Suprapubic skin (tissue), 4 donors: ENCODE data around the gene ACAP3. TPM values are rescaled to one million over a fixed set of nuclear protein-coding genes. Genes with fewer than 3 reads are reported as not detected.

Experiments
- DNase-seq, 2 donors: peaks; one replicate each; pipeline ENCODE4 v3.0.0-alpha.2; 2019; ENCODE audit warnings: low spot score in 2 of 2
- H3K27ac ChIP-seq: fragments of 200-600 bp; sonication (generic); one replicate; pipeline ENCODE4 v1.5.1; 2019
- H3K27me3 ChIP-seq: fragments of 200-600 bp; sonication (generic); one replicate; pipeline ENCODE4 v1.5.1; 2019
- H3K36me3 ChIP-seq: fragments of 200-600 bp; sonication (generic); one replicate; pipeline ENCODE4 v1.5.1; 2019
- H3K4me1 ChIP-seq: fragments of 200-600 bp; sonication (generic); one replicate; pipeline ENCODE4 v1.5.1; 2019
- H3K4me3 ChIP-seq: fragments of 200-600 bp; sonication (generic); one replicate; pipeline ENCODE4 v1.5.1; 2019; ENCODE audit warnings: mild to moderate bottlenecking
- H3K9me3 ChIP-seq: fragments of 200-600 bp; sonication (generic); one replicate; pipeline ENCODE4 v1.5.1; 2019
- CTCF ChIP-seq, 2 donors: fragments of 200-600 bp in 1 of 2; fragments of 450-650 bp in 1 of 2; sonication (generic) in 1 of 2; IDR thresholded peaks; one replicate each; pipeline ENCODE4 v1.5.1; 2016 to 2019; ENCODE audit warnings: antibody characterized with exemption in 2 of 2, mild to moderate bottlenecking in 1 of 2, moderate library complexity in 1 of 2
- EP300 ChIP-seq: sonication (generic); formaldehyde crosslinking; IDR thresholded peaks from one replicate; pipeline ENCODE4 v1.6.1; 2017; ENCODE audit warnings: antibody characterized with exemption
- POLR2A ChIP-seq, 2 donors: fragments of 450-650 bp; IDR thresholded peaks; one replicate each; pipeline ENCODE4 v1.6.1; 2017; ENCODE audit warnings: antibody characterized with exemption in 2 of 2, mild to moderate bottlenecking in 2 of 2, moderate library complexity in 2 of 2
- POLR2AphosphoS5 ChIP-seq, 3 donors: sonication (generic); formaldehyde crosslinking; IDR thresholded peaks; one replicate each; pipeline ENCODE4 v1.6.1; 2017; ENCODE audit warnings: antibody characterized with exemption in 3 of 3
- WGBS: methylation state at CpG from one replicate; pipeline ENCODE4 v1.1.5; 2018; 5-methylcytosine and 5-hydroxymethylcytosine counted together
- total RNA-seq, 4 donors: library from RNA; depleted of rRNA; stranded (reverse); fragments of >200 nt; gene quantifications; one replicate each; pipeline ENCODE4 v1.1.0, GENCODE V29; 2016

The ACAP3 gene
- total RNA-seq, 4 donors from 2014 or later: 112 to 309 (median 148) TPM

DNA sequence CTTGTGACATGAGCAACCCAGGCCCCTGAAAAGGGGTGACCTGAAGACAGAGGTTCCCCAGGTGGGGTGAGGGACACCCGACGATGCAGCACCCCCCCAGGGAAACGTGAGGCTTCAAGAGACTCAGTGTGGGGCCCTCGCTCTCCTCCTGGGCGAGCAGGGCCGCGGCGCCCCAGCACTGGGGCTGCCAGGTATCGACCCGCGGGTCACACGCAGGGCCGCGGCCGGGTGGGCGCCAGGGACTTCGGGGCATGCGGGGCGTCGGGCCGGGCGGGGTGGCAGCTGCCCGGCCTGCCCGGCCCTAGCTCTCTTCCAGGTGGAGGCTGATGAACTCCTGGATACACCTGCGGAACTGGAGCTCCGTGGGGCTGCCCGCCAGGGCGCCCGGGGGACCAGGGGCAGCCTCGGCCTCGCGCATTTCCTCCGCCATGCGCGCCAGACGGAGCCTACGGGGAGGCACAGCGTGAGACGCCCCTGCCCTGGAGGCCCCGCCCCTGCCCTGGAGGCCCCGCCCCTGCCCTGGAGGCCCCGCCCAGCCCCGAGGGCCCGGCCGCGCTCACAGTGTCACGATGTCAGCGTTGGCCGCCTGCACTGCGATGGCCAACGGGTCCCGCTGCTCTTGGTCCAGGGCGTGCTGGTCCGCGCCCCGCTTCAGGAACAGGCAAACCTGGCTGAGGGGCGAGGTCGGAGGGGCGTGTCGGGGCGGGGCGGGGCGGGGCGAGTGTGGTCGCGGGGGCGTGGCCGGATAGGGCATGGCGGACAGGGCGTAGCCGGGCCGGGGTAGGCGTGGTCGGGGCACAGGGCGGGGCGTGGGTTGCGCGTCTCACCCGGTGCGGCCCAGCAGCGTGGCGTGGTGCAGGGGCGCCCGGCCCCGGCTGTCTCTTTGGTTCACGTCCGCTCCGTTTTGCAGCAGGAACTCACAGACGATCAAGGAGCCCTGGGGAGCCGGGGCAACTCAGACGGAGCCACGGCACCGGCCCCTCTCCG lies 14.2 kb downstream of the ACAP3 start:
- TF ChIP-seq POLR2A (IDR thresholded peaks at IDR 0.05) (no peak), POLR2AphosphoS5 (IDR thresholded peaks at IDR 0.05) (no peak), CTCF (IDR thresholded peaks at IDR 0.05) (no peak), EP300 (no peak)
- Histone ChIP-seq H3K9me3 (no peaks in the 10 kb centered on the region), H3K36me3 (peaks cover 45% of the 10 kb centered on the region), H3K4me1 (peaks cover 21% of the 10 kb centered on the region), H3K27ac (no peak overlapping the region), H3K27me3 (no peaks in the 10 kb centered on the region), H3K4me3 (no peak overlapping the region)
- WGBS: 60% methylated on average over 2 of the region's 94 CpGs
- no peak for DNase-seq

DNA sequence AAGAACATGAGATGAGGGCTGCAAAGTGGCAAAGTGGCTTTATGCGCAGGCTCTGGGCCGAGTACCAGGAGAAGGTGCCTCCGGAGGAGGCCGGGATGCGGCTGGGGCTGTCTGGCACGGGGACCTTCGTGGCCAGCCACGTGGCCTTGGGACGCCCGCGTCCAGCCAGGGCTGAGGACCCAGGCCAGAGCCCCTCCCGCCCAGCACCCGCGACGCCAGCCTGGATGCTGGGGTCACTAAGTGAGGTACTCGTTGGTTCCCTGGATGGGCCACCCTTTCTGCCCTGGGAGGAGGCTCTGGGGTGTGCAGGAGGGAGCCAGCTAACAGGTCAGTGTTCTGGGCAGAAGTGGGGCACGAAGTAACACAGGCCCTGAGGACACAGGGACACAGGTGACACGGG lies 14.9 kb downstream of the ACAP3 start:
- DNase-seq: no peak
- Histone ChIP-seq H3K4me3 (no peak overlapping the region), H3K36me3 (peaks cover 38% of the 10 kb centered on the region), H3K27me3 (peaks cover 2% of the 10 kb centered on the region), H3K9me3 (no peaks in the 10 kb centered on the region), H3K4me1 (peaks cover 21% of the 10 kb centered on the region), H3K27ac (no peak overlapping the region)
- no peak for TF ChIP-seq POLR2A (IDR thresholded peaks at IDR 0.05)
- TF ChIP-seq EP300: no peak
- no peak for TF ChIP-seq CTCF (IDR thresholded peaks at IDR 0.05)
- no peak for TF ChIP-seq POLR2AphosphoS5 (IDR thresholded peaks at IDR 0.05)
- 82% methylated on average over 2 of the region's 18 CpGs for WGBS

DNA sequence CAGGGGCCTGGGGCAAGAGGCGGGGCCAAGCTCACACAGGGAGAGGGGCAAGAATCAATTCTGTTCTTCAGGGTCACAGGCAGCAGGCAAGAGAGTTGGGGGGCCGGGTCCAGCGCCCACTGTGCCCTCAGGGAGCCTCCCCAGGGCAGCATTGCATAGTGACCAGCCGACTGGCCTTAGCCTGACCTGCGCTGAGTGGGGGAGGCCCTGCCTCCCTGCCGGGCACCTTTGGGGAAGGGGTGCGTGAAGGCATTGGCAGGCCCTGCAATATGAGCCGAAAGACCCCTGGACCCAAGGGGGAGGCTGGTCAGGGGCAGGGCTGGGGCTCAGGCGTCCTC lies 15.3 kb downstream of the ACAP3 start:
- DNase-seq: no peak
- Histone ChIP-seq H3K27me3 (peaks cover 6% of the 10 kb centered on the region), H3K4me3 (no peak overlapping the region), H3K27ac (no peak overlapping the region), H3K4me1 (peaks cover 21% of the 10 kb centered on the region), H3K36me3 (peaks cover 34% of the 10 kb centered on the region), H3K9me3 (no peaks in the 10 kb centered on the region)
- 73% methylated on average over 7 of the region's 9 CpGs for WGBS
- TF ChIP-seq POLR2AphosphoS5 (IDR thresholded peaks at IDR 0.05) (no peak), CTCF (IDR thresholded peaks at IDR 0.05) (no peak), EP300 (no peak), POLR2A (IDR thresholded peaks at IDR 0.05) (no peak)

GRCh38 chr1:1291548-1292441 lies 15.9 kb downstream of the ACAP3 start:
- no peak for DNase-seq
- TF ChIP-seq POLR2A (IDR thresholded peaks at IDR 0.05) (no peak), CTCF (IDR thresholded peaks at IDR 0.05) (peak; percentile 43 to 71), EP300 (no peak), POLR2AphosphoS5 (IDR thresholded peaks at IDR 0.05) (no peak)
- peaks cover 21% of the 10 kb centered on the region for H3K4me1 ChIP-seq
- H3K27me3 ChIP-seq: peaks cover 11% of the 10 kb centered on the region
- no peak overlapping the region for H3K4me3 ChIP-seq
- H3K9me3 ChIP-seq: no peaks in the 10 kb centered on the region
- 32% methylated on average over 5 of the region's 45 CpGs for WGBS
- H3K27ac ChIP-seq: no peak overlapping the region
- H3K36me3 ChIP-seq: peaks cover 31% of the 10 kb centered on the region
